Measurements from ENCODE around the gene KCNJ4. TPM values are rescaled to one million over a fixed set of nuclear protein-coding genes. Genes with fewer than 3 reads are reported as not detected.
"Not testable (repeated sequence)": the region's sequence is repeated elsewhere in the genome, so short reads cannot be mapped to it uniquely, and the experiment has no call there.

The KCNJ4 gene
- polyA plus RNA-seq, 2 of the 4 experiments (the other 2 are of a cell fraction) = 0.12 TPM; not detected in 1

DNA sequence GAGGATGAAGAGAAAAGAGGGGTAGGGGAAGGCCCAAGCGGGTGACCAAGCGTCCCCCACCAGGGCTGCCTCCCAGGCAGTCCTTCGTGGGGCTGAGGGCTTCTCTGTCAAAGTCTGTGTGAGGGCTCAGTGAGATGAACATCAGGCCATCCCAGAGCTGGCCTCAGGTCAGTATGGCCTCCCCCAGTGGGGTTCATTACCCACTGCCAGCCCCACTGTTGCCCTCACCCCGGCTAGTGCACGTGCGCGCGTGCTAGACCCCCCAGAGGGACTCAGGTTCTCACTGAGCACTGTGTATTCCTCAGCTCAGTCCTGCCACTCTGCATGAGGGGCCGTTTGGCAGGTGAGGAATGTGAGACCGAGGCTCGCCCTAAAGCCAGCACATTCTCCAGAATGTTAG lies 16.2 kb upstream of the KCNJ4 start (continued):
- TF ChIP-seq, protein P1, sequence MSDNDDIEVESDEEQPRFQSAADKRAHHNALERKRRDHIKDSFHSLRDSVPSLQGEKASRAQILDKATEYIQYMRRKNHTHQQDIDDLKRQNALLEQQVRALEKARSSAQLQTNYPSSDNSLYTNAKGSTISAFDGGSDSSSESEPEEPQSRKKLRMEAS (IDR thresholded peaks at IDR 0.05) = no peak
- TF ChIP-seq ZFP36 (IDR thresholded peaks at IDR 0.05; ENCODE audit: borderline replicate concordance, partially characterized antibody) (no peak), JUNB (IDR thresholded peaks at IDR 0.05) (no peak), EHF (CRISPR knock-in tag; IDR thresholded peaks at IDR 0.05) (no peak), RARB (CRISPR knock-in tag; IDR thresholded peaks at IDR 0.05) (no peak), PHF8 (IDR thresholded peaks at IDR 0.05; ENCODE audit: borderline replicate concordance, low read depth) (no peak), NR3C1 (IDR thresholded peaks at IDR 0.05) (no peak), BHLHE40 (IDR thresholded peaks at IDR 0.05; ENCODE audit: low read depth, low read length) (no peak), FOXS1 (CRISPR knock-in tag; IDR thresholded peaks at IDR 0.05) (no peak)
- TF ChIP-seq, protein P2, sequence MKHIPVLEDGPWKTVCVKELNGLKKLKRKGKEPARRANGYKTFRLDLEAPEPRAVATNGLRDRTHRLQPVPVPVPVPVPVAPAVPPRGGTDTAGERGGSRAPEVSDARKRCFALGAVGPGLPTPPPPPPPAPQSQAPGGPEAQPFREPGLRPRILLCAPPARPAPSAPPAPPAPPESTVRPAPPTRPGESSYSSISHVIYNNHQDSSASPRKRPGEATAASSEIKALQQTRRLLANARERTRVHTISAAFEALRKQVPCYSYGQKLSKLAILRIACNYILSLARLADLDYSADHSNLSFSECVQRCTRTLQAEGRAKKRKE (CRISPR knock-in tag; IDR thresholded peaks at IDR 0.05; ENCODE audit: low read depth) = no peak

DNA sequence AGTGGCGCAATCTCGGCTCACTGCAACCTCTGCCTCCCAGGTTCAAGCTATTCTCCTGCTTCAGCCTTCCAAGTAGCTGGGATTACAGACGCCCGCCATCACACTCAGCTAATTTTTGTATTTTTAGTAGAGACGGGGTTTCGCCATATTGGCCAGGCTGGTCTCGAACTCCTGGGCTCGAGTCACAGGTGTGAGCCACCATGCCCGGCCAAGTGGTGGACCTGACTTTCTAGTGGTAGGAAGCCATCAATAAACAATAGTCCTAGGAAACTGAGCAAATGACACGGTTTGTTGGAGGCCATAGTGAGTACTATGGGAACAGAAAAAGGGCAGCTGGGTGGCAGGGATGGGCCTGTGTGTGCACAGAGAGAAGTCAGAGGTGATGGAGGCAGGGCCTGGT lies 15.2 kb upstream of the KCNJ4 start:
- CTCF ChIA-PET; H3K4me2 ChIP-seq; ATAC-seq; POLR2A ChIA-PET; DNase-seq (ENCODE audit: low read depth in 1 of 2, low spot score in 1 of 2); H3K9me3 ChIP-seq; FAIRE-seq; H3K27ac ChIP-seq; H3K4me3 ChIP-seq; H3K4me1 ChIP-seq: not testable (repeated sequence)
- WGBS (ENCODE audit: missing lambda C conversion rate) = 91% methylated on average over 10 of the region's 10 CpGs

DNA sequence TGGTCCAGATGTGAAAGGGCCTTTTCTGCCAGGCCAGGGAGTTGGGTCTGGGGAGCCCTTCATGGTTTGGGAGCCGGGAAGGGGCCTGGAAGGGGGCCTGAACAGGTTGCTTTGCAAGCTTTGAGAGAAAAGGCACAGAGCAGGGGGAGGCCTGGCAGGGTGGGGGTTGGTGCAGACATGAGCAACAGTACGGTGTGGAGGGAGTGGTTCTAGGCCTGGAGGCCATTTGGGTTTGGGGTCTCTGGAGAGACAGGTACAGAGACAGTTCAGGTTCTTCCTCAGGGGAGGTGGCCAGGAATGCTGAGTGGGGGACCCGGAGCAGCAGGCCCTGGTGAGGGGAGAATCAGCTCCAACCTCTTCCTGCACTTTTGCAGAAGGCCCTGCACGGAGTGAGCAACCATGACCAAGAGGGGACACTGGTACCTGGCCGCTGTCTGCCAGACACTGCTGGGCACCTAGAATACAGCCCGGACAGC lies 14.3 kb upstream of the KCNJ4 start:
- CTCF ChIA-PET = interaction anchor here (1.2 to 1.3 kb wide), 2 partner anchors 18 to 103 kb away, joined by 3 read pairs; no protein-coding TSS in a partner anchor

DNA sequence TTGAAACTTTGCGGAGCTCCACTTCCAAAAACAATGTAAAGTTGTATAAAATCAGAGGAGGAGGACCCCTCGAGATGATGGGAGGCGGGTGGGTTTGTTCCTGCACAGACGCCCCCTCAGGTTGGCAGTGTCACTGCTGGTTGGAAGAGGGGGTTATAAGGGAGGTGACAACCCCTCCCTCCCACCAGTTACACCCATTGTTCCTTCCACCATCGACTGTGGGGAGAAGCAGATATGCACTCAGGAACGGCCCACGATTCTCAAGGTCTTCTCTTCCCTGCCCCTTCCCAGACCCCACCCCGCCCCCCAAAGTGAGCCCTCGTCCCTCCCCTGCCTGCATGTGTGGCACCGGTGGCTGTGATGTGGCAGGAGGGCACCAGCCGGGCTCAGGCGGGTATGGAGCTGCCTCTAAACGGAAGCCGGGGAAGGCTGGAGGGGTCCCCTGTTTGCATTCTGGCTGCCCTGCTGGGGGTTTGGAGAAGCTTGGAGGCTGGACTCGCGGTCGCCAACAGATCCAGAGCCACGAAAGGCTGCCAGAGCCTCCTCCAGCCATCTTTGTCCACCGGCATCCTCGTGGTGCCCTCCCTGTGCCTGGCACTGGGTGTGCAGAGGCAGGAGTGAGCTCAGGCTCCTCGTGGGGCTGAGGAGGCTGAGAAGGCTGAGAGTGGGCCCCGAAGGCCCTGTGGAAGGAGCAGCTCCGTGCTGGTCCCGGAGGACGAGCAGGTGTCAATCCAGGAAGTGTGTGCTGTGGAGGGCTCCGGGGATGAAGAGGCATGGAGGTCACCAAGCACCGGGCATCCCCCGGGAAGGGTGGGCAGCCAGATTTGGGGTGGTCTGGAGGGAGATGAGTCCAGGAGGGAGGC lies 13.7 kb upstream of the KCNJ4 start:
- POLR2A ChIA-PET = no interaction called here
- ATAC-seq = peak; percentile 48 to 65; a peak in 3 of 6 replicates
- CTCF ChIA-PET = interaction anchor here (1.2 to 1.3 kb wide), 2 partner anchors 17 to 103 kb away, joined by 3 read pairs; no protein-coding TSS in a partner anchor

More for the DNA sequence above, 14.3 kb upstream of the KCNJ4 start:
- FAIRE-seq = no peak
- TF ChIP-seq EHMT2 (IDR thresholded peaks at IDR 0.05; ENCODE audit: low read depth) = no peak
- no peak for TF ChIP-seq KDM5A (IDR thresholded peaks at IDR 0.05)
- no peak for TF ChIP-seq RAD21 (conservative IDR thresholded peaks at IDR 0.05 in 1 of 2, IDR thresholded peaks at IDR 0.05 in 1 of 2)
- Histone ChIP-seq H3K4me3 (no peak overlapping the region), H3K4me2 (no peak overlapping the region), H3K4me1 (peaks cover 9% of the 10 kb centered on the region; the same call in 2 of the 3 replicates), H3K9me3 (no peaks in the 10 kb centered on the region), H3K27ac (no peak overlapping the region)
- ATAC-seq = no peak
- POLR2A ChIA-PET = no interaction called here
- WGBS (ENCODE audit: missing lambda C conversion rate) = 94% methylated on average over 6 of the region's 6 CpGs
- no peak for DNase-seq (ENCODE audit: low read depth in 1 of 2, low spot score in 1 of 2)

More for the DNA sequence above, 13.7 kb upstream of the KCNJ4 start:
- DNase-seq (ENCODE audit: low read depth in 1 of 2, low spot score in 1 of 2) (peak in 1 of 2 experiments; percentile 38), FAIRE-seq (no peak)
- 68% methylated on average over 13 of the region's 28 CpGs for WGBS (ENCODE audit: missing lambda C conversion rate)
- TF ChIP-seq CHD4 (IDR thresholded peaks at IDR 0.05; ENCODE audit: borderline replicate concordance) (no peak), HOXB5 (CRISPR knock-in tag; IDR thresholded peaks at IDR 0.05) (no peak), CBX8 (IDR thresholded peaks at IDR 0.05) (no peak), FOSL2 (IDR thresholded peaks at IDR 0.05) (no peak), FOSL2 (CRISPR knock-in tag; IDR thresholded peaks at IDR 0.05) (no peak)
- TF ChIP-seq, protein P3, sequence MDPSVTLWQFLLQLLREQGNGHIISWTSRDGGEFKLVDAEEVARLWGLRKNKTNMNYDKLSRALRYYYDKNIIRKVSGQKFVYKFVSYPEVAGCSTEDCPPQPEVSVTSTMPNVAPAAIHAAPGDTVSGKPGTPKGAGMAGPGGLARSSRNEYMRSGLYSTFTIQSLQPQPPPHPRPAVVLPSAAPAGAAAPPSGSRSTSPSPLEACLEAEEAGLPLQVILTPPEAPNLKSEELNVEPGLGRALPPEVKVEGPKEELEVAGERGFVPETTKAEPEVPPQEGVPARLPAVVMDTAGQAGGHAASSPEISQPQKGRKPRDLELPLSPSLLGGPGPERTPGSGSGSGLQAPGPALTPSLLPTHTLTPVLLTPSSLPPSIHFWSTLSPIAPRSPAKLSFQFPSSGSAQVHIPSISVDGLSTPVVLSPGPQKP (IDR thresholded peaks at IDR 0.05; ENCODE audit: low read depth, low read length) = no peak
- TF ChIP-seq, protein P4, sequence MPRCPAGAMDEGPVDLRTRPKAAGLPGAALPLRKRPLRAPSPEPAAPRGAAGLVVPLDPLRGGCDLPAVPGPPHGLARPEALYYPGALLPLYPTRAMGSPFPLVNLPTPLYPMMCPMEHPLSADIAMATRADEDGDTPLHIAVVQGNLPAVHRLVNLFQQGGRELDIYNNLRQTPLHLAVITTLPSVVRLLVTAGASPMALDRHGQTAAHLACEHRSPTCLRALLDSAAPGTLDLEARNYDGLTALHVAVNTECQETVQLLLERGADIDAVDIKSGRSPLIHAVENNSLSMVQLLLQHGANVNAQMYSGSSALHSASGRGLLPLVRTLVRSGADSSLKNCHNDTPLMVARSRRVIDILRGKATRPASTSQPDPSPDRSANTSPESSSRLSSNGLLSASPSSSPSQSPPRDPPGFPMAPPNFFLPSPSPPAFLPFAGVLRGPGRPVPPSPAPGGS (IDR thresholded peaks at IDR 0.05) = no peak
- TF ChIP-seq, protein P1 (IDR thresholded peaks at IDR 0.05) = no peak
- TF ChIP-seq, protein P5, sequence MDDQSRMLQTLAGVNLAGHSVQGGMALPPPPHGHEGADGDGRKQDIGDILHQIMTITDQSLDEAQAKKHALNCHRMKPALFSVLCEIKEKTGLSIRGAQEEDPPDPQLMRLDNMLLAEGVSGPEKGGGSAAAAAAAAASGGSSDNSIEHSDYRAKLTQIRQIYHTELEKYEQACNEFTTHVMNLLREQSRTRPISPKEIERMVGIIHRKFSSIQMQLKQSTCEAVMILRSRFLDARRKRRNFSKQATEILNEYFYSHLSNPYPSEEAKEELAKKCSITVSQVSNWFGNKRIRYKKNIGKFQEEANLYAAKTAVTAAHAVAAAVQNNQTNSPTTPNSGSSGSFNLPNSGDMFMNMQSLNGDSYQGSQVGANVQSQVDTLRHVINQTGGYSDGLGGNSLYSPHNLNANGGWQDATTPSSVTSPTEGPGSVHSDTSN (IDR thresholded peaks at IDR 0.05) = no peak
- H3K4me1 ChIP-seq = peaks cover 9% of the 10 kb centered on the region; the same call in 2 of the 3 replicates
- H3K9me3 ChIP-seq = no peaks in the 10 kb centered on the region
- H3K4me2 ChIP-seq = peak overlapping the region; percentile 91
- H3K27ac ChIP-seq = peak overlapping the region; percentile 76 to 91
- H3K4me3 ChIP-seq = peak overlapping the region; percentile 53

All from A549 (cell line).